Measurements from ENCODE around the gene LRRC9.
"Not testable (repeated sequence)": the region's sequence is repeated elsewhere in the genome, so short reads cannot be mapped to it uniquely, and the experiment has no call there.

The LRRC9 gene

GRCh38 chr14:60094306-60094897, 174.5 kb downstream of the LRRC9 start:
- Histone ChIP-seq H3K4me3 (ENCODE audit: low read depth in 1 of 2, low read length in 2 of 2) (no peak overlapping the region), H3K27me3 (ENCODE audit: control insufficient read depth in 1 of 2, insufficient read depth in 2 of 2, low read length in 2 of 2) (no peaks in the 10 kb centered on the region), H3K9me3 (ENCODE audit: low read length) (no peaks in the 10 kb centered on the region), H3K4me1 (ENCODE audit: insufficient read depth, low read length) (peaks cover 28% of the 10 kb centered on the region), H3K27ac (ENCODE audit: low read depth, low read length) (no peak overlapping the region), H3K36me3 (ENCODE audit: insufficient read depth, low read length) (no peaks in the 10 kb centered on the region), H3K9ac (ENCODE audit: low read length) (no peak overlapping the region)

GRCh38 chr14:60095231-60095630, 175.3 kb downstream of the LRRC9 start:
- H3K4me3 ChIP-seq (ENCODE audit: low read depth in 1 of 2, low read length in 2 of 2): no peak overlapping the region
- no peak overlapping the region for H3K9ac ChIP-seq (ENCODE audit: low read length)
- H3K4me1 ChIP-seq (ENCODE audit: insufficient read depth, low read length): peaks cover 28% of the 10 kb centered on the region
- H3K36me3 ChIP-seq (ENCODE audit: insufficient read depth, low read length): no peaks in the 10 kb centered on the region
- no peaks in the 10 kb centered on the region for H3K27me3 ChIP-seq (ENCODE audit: control insufficient read depth in 1 of 2, insufficient read depth in 2 of 2, low read length in 2 of 2)
- H3K27ac ChIP-seq (ENCODE audit: low read depth, low read length): no peak overlapping the region
- no peaks in the 10 kb centered on the region for H3K9me3 ChIP-seq (ENCODE audit: low read length)

- Histone ChIP-seq H3K4me3 (ENCODE audit: low read depth in 1 of 2, low read length in 2 of 2) (no peak overlapping the region), H3K36me3 (ENCODE audit: insufficient read depth, low read length) (no peaks in the 10 kb centered on the region), H3K9ac (ENCODE audit: low read length) (no peak overlapping the region), H3K27ac (ENCODE audit: low read depth, low read length) (no peak overlapping the region), H3K9me3 (ENCODE audit: low read length) (no peaks in the 10 kb centered on the region), H3K27me3 (ENCODE audit: control insufficient read depth in 1 of 2, insufficient read depth in 2 of 2, low read length in 2 of 2) (no peaks in the 10 kb centered on the region), H3K4me1 (ENCODE audit: insufficient read depth, low read length) (peaks cover 28% of the 10 kb centered on the region)
These were observed 176.0 kb downstream of the LRRC9 start for GRCh38 chr14:60095781-60096450.

- Histone ChIP-seq H3K36me3 (ENCODE audit: insufficient read depth, low read length) (no peaks in the 10 kb centered on the region), H3K4me3 (ENCODE audit: low read depth in 1 of 2, low read length in 2 of 2) (no peak overlapping the region), H3K9me3 (ENCODE audit: low read length) (no peaks in the 10 kb centered on the region), H3K4me1 (ENCODE audit: insufficient read depth, low read length) (peaks cover 36% of the 10 kb centered on the region), H3K9ac (ENCODE audit: low read length) (no peak overlapping the region), H3K27me3 (ENCODE audit: control insufficient read depth in 1 of 2, insufficient read depth in 2 of 2, low read length in 2 of 2) (no peaks in the 10 kb centered on the region), H3K27ac (ENCODE audit: low read depth, low read length) (no peak overlapping the region)
These were observed 178.0 kb downstream of the LRRC9 start for GRCh38 chr14:60097974-60098373.

GRCh38 chr14:60099855-60100254, 179.9 kb downstream of the LRRC9 start:
- H3K9me3 ChIP-seq (ENCODE audit: low read length); H3K36me3 ChIP-seq (ENCODE audit: insufficient read depth, low read length); H3K9ac ChIP-seq (ENCODE audit: low read length); H3K27me3 ChIP-seq (ENCODE audit: control insufficient read depth in 1 of 2, insufficient read depth in 2 of 2, low read length in 2 of 2); H3K4me3 ChIP-seq (ENCODE audit: low read depth in 1 of 2, low read length in 2 of 2); H3K27ac ChIP-seq (ENCODE audit: low read depth, low read length): not testable (repeated sequence)
- peaks cover 28% of the 10 kb centered on the region for H3K4me1 ChIP-seq (ENCODE audit: insufficient read depth, low read length)

- Histone ChIP-seq H3K27ac (ENCODE audit: low read depth, low read length) (no peak overlapping the region), H3K9me3 (ENCODE audit: low read length) (no peaks in the 10 kb centered on the region), H3K4me3 (ENCODE audit: low read depth in 1 of 2, low read length in 2 of 2) (no peak overlapping the region), H3K4me1 (ENCODE audit: insufficient read depth, low read length) (peaks cover 12% of the 10 kb centered on the region), H3K9ac (ENCODE audit: low read length) (no peak overlapping the region), H3K27me3 (ENCODE audit: control insufficient read depth in 1 of 2, insufficient read depth in 2 of 2, low read length in 2 of 2) (no peaks in the 10 kb centered on the region), H3K36me3 (ENCODE audit: insufficient read depth, low read length) (no peaks in the 10 kb centered on the region)
These were observed 181.8 kb downstream of the LRRC9 start for GRCh38 chr14:60101786-60102185.

GRCh38 chr14:60102389-60102788, 182.4 kb downstream of the LRRC9 start:
- peaks cover 12% of the 10 kb centered on the region for H3K4me1 ChIP-seq (ENCODE audit: insufficient read depth, low read length)

GRCh38 chr14:60106339-60106738, 186.4 kb downstream of the LRRC9 start:
- Histone ChIP-seq H3K4me1 (ENCODE audit: insufficient read depth, low read length) (peaks cover 12% of the 10 kb centered on the region), H3K27ac (ENCODE audit: low read depth, low read length) (no peak overlapping the region), H3K9ac (ENCODE audit: low read length) (no peak overlapping the region), H3K9me3 (ENCODE audit: low read length) (no peaks in the 10 kb centered on the region), H3K4me3 (ENCODE audit: low read depth in 1 of 2, low read length in 2 of 2) (no peak overlapping the region), H3K36me3 (ENCODE audit: insufficient read depth, low read length) (peaks cover 5% of the 10 kb centered on the region), H3K27me3 (ENCODE audit: control insufficient read depth in 1 of 2, insufficient read depth in 2 of 2, low read length in 2 of 2) (no peaks in the 10 kb centered on the region)

More at GRCh38 chr14:60102389-60102788, 182.4 kb downstream of the LRRC9 start:
- H3K4me3 ChIP-seq (ENCODE audit: low read depth in 1 of 2, low read length in 2 of 2): no peak overlapping the region
- no peaks in the 10 kb centered on the region for H3K9me3 ChIP-seq (ENCODE audit: low read length)
- no peak overlapping the region for H3K9ac ChIP-seq (ENCODE audit: low read length)
- no peaks in the 10 kb centered on the region for H3K27me3 ChIP-seq (ENCODE audit: control insufficient read depth in 1 of 2, insufficient read depth in 2 of 2, low read length in 2 of 2)
- H3K27ac ChIP-seq (ENCODE audit: low read depth, low read length): no peak overlapping the region
- no peaks in the 10 kb centered on the region for H3K36me3 ChIP-seq (ENCODE audit: insufficient read depth, low read length)

GRCh38 chr14:60107477-60107876, 187.5 kb downstream of the LRRC9 start:
- no peak overlapping the region for H3K27ac ChIP-seq (ENCODE audit: low read depth, low read length)
- no peak overlapping the region for H3K4me3 ChIP-seq (ENCODE audit: low read depth in 1 of 2, low read length in 2 of 2)
- peaks cover 5% of the 10 kb centered on the region for H3K4me1 ChIP-seq (ENCODE audit: insufficient read depth, low read length)
- H3K36me3 ChIP-seq (ENCODE audit: insufficient read depth, low read length): peaks cover 5% of the 10 kb centered on the region
- no peak overlapping the region for H3K9ac ChIP-seq (ENCODE audit: low read length)
- no peaks in the 10 kb centered on the region for H3K9me3 ChIP-seq (ENCODE audit: low read length)
- no peaks in the 10 kb centered on the region for H3K27me3 ChIP-seq (ENCODE audit: control insufficient read depth in 1 of 2, insufficient read depth in 2 of 2, low read length in 2 of 2)

- H3K4me3 ChIP-seq (ENCODE audit: low read depth in 1 of 2, low read length in 2 of 2): no peak overlapping the region
- H3K27me3 ChIP-seq (ENCODE audit: control insufficient read depth in 1 of 2, insufficient read depth in 2 of 2, low read length in 2 of 2): no peaks in the 10 kb centered on the region
- H3K36me3 ChIP-seq (ENCODE audit: insufficient read depth, low read length): peaks cover 15% of the 10 kb centered on the region
- H3K9ac ChIP-seq (ENCODE audit: low read length): no peak overlapping the region
- H3K27ac ChIP-seq (ENCODE audit: low read depth, low read length): no peak overlapping the region
- no peaks in the 10 kb centered on the region for H3K9me3 ChIP-seq (ENCODE audit: low read length)
- H3K4me1 ChIP-seq (ENCODE audit: insufficient read depth, low read length): no peaks in the 10 kb centered on the region
These were observed 191.8 kb downstream of the LRRC9 start for GRCh38 chr14:60111732-60112131.

All from muscle layer of colon (tissue), 2 donors.